ENCODE data around the gene KIAA1671.

DNA sequence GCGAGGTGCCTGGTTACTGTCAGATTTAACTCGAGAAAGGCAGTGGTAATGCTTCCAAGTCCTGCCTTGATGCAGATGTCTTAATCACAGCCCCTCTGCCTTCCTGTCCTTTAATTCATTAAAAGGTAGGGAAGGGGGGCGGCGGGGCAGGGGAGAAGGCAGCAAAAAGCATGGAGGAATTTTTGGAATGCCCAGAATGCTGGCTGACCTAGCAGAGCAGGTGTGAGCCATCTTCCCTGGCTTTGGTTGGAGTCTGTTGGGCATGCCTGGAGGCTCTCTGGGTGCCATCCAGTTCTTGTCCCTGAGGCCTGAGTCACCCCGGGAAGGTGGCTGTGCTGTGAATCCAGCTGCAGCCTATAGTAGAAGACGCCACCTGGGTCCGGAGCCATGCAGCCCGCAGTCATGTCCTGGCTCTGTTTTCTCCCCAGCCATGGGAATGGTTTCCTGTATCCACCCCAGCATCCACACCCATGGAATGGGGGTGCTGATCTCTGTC is 15.6 kb downstream of the KIAA1671 start:
- TF ChIP-seq, protein P1, sequence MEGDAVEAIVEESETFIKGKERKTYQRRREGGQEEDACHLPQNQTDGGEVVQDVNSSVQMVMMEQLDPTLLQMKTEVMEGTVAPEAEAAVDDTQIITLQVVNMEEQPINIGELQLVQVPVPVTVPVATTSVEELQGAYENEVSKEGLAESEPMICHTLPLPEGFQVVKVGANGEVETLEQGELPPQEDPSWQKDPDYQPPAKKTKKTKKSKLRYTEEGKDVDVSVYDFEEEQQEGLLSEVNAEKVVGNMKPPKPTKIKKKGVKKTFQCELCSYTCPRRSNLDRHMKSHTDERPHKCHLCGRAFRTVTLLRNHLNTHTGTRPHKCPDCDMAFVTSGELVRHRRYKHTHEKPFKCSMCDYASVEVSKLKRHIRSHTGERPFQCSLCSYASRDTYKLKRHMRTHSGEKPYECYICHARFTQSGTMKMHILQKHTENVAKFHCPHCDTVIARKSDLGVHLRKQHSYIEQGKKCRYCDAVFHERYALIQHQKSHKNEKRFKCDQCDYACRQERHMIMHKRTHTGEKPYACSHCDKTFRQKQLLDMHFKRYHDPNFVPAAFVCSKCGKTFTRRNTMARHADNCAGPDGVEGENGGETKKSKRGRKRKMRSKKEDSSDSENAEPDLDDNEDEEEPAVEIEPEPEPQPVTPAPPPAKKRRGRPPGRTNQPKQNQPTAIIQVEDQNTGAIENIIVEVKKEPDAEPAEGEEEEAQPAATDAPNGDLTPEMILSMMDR (IDR thresholded peaks at IDR 0.05; ENCODE audit: low read depth, low read length, missing input control), result no peak
- TF ChIP-seq, protein P2, sequence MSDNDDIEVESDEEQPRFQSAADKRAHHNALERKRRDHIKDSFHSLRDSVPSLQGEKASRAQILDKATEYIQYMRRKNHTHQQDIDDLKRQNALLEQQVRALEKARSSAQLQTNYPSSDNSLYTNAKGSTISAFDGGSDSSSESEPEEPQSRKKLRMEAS (IDR thresholded peaks at IDR 0.05), result no peak
- no peak for TF ChIP-seq GABPA (IDR thresholded peaks at IDR 0.05 in 1 of 2, conservative IDR thresholded peaks at IDR 0.05 in 1 of 2)
- TF ChIP-seq EGR1 (IDR thresholded peaks at IDR 0.05; ENCODE audit: low read depth in 2 of 2), result no peak
- no peak for TF ChIP-seq YY1 (IDR thresholded peaks at IDR 0.05)
- TF ChIP-seq, protein P3, sequence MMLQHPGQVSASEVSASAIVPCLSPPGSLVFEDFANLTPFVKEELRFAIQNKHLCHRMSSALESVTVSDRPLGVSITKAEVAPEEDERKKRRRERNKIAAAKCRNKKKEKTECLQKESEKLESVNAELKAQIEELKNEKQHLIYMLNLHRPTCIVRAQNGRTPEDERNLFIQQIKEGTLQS (IDR thresholded peaks at IDR 0.05), result no peak
- no peak for TF ChIP-seq FOXA1 (IDR thresholded peaks at IDR 0.05)
- no peak for TF ChIP-seq RAD21 (IDR thresholded peaks at IDR 0.05)
- TF ChIP-seq TAF1 (conservative IDR thresholded peaks at IDR 0.05), result no peak
- TF ChIP-seq, protein P4, sequence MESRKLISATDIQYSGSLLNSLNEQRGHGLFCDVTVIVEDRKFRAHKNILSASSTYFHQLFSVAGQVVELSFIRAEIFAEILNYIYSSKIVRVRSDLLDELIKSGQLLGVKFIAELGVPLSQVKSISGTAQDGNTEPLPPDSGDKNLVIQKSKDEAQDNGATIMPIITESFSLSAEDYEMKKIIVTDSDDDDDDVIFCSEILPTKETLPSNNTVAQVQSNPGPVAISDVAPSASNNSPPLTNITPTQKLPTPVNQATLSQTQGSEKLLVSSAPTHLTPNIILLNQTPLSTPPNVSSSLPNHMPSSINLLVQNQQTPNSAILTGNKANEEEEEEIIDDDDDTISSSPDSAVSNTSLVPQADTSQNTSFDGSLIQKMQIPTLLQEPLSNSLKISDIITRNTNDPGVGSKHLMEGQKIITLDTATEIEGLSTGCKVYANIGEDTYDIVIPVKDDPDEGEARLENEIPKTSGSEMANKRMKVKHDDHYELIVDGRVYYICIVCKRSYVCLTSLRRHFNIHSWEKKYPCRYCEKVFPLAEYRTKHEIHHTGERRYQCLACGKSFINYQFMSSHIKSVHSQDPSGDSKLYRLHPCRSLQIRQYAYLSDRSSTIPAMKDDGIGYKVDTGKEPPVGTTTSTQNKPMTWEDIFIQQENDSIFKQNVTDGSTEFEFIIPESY (IDR thresholded peaks at IDR 0.05), result no peak
- TF ChIP-seq SP1 (IDR thresholded peaks at IDR 0.05), result no peak
- no peak for TF ChIP-seq HNF4G (IDR thresholded peaks at IDR 0.05)
- TF ChIP-seq, protein P5, sequence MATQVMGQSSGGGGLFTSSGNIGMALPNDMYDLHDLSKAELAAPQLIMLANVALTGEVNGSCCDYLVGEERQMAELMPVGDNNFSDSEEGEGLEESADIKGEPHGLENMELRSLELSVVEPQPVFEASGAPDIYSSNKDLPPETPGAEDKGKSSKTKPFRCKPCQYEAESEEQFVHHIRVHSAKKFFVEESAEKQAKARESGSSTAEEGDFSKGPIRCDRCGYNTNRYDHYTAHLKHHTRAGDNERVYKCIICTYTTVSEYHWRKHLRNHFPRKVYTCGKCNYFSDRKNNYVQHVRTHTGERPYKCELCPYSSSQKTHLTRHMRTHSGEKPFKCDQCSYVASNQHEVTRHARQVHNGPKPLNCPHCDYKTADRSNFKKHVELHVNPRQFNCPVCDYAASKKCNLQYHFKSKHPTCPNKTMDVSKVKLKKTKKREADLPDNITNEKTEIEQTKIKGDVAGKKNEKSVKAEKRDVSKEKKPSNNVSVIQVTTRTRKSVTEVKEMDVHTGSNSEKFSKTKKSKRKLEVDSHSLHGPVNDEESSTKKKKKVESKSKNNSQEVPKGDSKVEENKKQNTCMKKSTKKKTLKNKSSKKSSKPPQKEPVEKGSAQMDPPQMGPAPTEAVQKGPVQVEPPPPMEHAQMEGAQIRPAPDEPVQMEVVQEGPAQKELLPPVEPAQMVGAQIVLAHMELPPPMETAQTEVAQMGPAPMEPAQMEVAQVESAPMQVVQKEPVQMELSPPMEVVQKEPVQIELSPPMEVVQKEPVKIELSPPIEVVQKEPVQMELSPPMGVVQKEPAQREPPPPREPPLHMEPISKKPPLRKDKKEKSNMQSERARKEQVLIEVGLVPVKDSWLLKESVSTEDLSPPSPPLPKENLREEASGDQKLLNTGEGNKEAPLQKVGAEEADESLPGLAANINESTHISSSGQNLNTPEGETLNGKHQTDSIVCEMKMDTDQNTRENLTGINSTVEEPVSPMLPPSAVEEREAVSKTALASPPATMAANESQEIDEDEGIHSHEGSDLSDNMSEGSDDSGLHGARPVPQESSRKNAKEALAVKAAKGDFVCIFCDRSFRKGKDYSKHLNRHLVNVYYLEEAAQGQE (IDR thresholded peaks at IDR 0.05), result no peak

All from liver (tissue), 3 donors.